ENCODE data around the gene FUNDC2. TPM values are rescaled to one million over a fixed set of nuclear protein-coding genes. Genes with fewer than 3 reads are reported as not detected.

Gene FUNDC2
- polyA plus RNA-seq, 2 of the 4 experiments (the other 2 are of a cell fraction): 63.5 to 159 TPM

GRCh38 chrX:155028129-155028528 is 1.5 kb downstream of the FUNDC2 start:
- DNase-seq (ENCODE audit: low read depth in 1 of 2, low spot score in 1 of 2) (peak in 1 of 2 experiments; percentile 6), ATAC-seq (no peak), FAIRE-seq (no peak)
- Histone ChIP-seq H3K4me3 (peak overlapping the region; percentile 62), H3K27ac (peak overlapping the region; percentile 89 to 98), H3K9me3 (no peaks in the 10 kb centered on the region), H3K4me2 (peak overlapping the region; percentile 87), H3K4me1 (peaks cover 27% of the 10 kb centered on the region)
- ChIA-PET CTCF (interaction anchor here (1.3 to 1.5 kb wide), 2 partner anchors 11 to 48 kb away, joined by 3 read pairs; no protein-coding TSS in a partner anchor), POLR2A (no interaction called here)
- no peak for TF ChIP-seq MYC (IDR thresholded peaks at IDR 0.05; ENCODE audit: borderline replicate concordance, low read length)
- no peak for TF ChIP-seq POLR2AphosphoS2 (conservative IDR thresholded peaks at IDR 0.05; ENCODE audit: low read length)
- TF ChIP-seq MAZ (IDR thresholded peaks at IDR 0.05; ENCODE audit: borderline replicate concordance, low read depth, low read length): no peak
- TF ChIP-seq, protein P1, sequence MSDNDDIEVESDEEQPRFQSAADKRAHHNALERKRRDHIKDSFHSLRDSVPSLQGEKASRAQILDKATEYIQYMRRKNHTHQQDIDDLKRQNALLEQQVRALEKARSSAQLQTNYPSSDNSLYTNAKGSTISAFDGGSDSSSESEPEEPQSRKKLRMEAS (IDR thresholded peaks at IDR 0.05): no peak
- no peak for TF ChIP-seq ZSCAN20 (CRISPR knock-in tag; IDR thresholded peaks at IDR 0.05)
- TF ChIP-seq KDM1A (IDR thresholded peaks at IDR 0.05; ENCODE audit: low read depth): no peak
- no peak for TF ChIP-seq JUN (IDR thresholded peaks at IDR 0.05)
- no peak for TF ChIP-seq KDM5A (IDR thresholded peaks at IDR 0.05)
- WGBS (ENCODE audit: missing lambda C conversion rate): 6% methylated on average over 3 of the region's 3 CpGs

GRCh38 chrX:155028877-155029291 is 2.2 kb downstream of the FUNDC2 start:
- Histone ChIP-seq H3K27ac (peak overlapping the region; percentile 70 to 89; a peak in 5 of 6 replicates), H3K4me3 (no peak overlapping the region), H3K4me2 (peak overlapping the region; percentile 87), H3K4me1 (peaks cover 27% of the 10 kb centered on the region), H3K9me3 (no peaks in the 10 kb centered on the region)
- ChIA-PET CTCF (interaction anchor here (1.5 kb wide), 1 partner anchor 12 kb away, joined by 3 read pairs; no protein-coding TSS in a partner anchor), POLR2A (no interaction called here)
- peak; percentile 76 for FAIRE-seq
- 89% methylated on average over 2 of the region's 2 CpGs for WGBS (ENCODE audit: missing lambda C conversion rate)
- no peak for TF ChIP-seq MYC (IDR thresholded peaks at IDR 0.05; ENCODE audit: borderline replicate concordance, low read length)
- no peak for TF ChIP-seq KDM5A (IDR thresholded peaks at IDR 0.05)
- no peak for ATAC-seq
- DNase-seq (ENCODE audit: low read depth in 1 of 2, low spot score in 1 of 2): peak in 1 of 2 experiments; percentile 17

DNA sequence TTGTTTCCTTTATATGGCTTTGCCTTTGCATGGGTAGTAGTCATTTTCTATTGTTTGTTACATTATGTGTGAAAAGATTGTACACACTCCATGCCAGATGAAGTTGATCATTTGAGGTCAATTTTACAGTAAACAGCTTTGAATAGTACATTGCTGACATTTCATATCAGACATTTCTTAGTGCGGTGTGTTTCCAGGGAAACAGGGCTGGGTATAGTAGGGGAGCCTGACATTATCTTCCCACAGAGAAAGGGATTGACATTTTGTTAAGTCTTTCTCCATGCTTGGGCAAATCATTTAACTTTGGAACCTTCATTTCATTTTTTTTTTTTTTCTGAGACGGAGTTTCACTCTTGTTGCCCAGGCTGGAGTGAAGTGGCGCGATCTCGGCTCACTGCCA is 5.0 kb downstream of the FUNDC2 start:
- ATAC-seq: no peak
- CTCF ChIA-PET: no interaction called here
- Histone ChIP-seq H3K4me3 (no peak overlapping the region), H3K4me1 (peaks cover 14% of the 10 kb centered on the region), H3K27ac (no peak overlapping the region), H3K4me2 (no peak overlapping the region), H3K9me3 (peaks cover 8% of the 10 kb centered on the region)
- WGBS (ENCODE audit: missing lambda C conversion rate): 93% methylated on average over 5 of the region's 5 CpGs
- no peak for FAIRE-seq
- TF ChIP-seq FOXS1 (CRISPR knock-in tag; IDR thresholded peaks at IDR 0.05) (no peak), RAD21 (conservative IDR thresholded peaks at IDR 0.05 in 1 of 2, IDR thresholded peaks at IDR 0.05 in 1 of 2) (no peak), PHF8 (IDR thresholded peaks at IDR 0.05; ENCODE audit: borderline replicate concordance, low read depth) (no peak), POLR2AphosphoS2 (conservative IDR thresholded peaks at IDR 0.05; ENCODE audit: low read length) (no peak), ZSCAN20 (CRISPR knock-in tag; IDR thresholded peaks at IDR 0.05) (no peak), NR3C1 (IDR thresholded peaks at IDR 0.05) (no peak), EHF (CRISPR knock-in tag; IDR thresholded peaks at IDR 0.05) (no peak), GATA3 (IDR thresholded peaks at IDR 0.05; ENCODE audit: borderline replicate concordance) (no peak), CHD4 (IDR thresholded peaks at IDR 0.05; ENCODE audit: borderline replicate concordance) (no peak), TP53 (CRISPR knock-in tag; IDR thresholded peaks at IDR 0.05) (no peak), CBX2 (IDR thresholded peaks at IDR 0.05; ENCODE audit: borderline replicate concordance, low read depth) (no peak), TFCP2L1 (CRISPR knock-in tag; IDR thresholded peaks at IDR 0.05) (no peak), JUN (IDR thresholded peaks at IDR 0.05) (no peak)
- TF ChIP-seq, protein P1 (IDR thresholded peaks at IDR 0.05): no peak
- no peak for DNase-seq (ENCODE audit: low read depth in 1 of 2, low spot score in 1 of 2)
- POLR2A ChIA-PET: no interaction called here

- WGBS (ENCODE audit: missing lambda C conversion rate): 93% methylated on average over 4 of the region's 4 CpGs
- Histone ChIP-seq H3K4me3 (no peak overlapping the region), H3K4me2 (no peak overlapping the region), H3K9me3 (peaks cover 8% of the 10 kb centered on the region), H3K27ac (no peak overlapping the region), H3K4me1 (no peaks in the 10 kb centered on the region)
- CTCF ChIA-PET: no interaction called here
- TF ChIP-seq HDAC2 (IDR thresholded peaks at IDR 0.05) (peak; percentile 69; the same call in 1 of the 2 replicates), KDM1A (IDR thresholded peaks at IDR 0.05; ENCODE audit: low read depth) (peak; percentile 80), NPAS2 (CRISPR knock-in tag; IDR thresholded peaks at IDR 0.05; ENCODE audit: borderline replicate concordance) (no peak)
- no peak for DNase-seq (ENCODE audit: low read depth in 1 of 2, low spot score in 1 of 2)
- POLR2A ChIA-PET: no interaction called here
- no peak for ATAC-seq
- no peak for FAIRE-seq
These were observed 9.0 kb downstream of the FUNDC2 start for GRCh38 chrX:155035688-155036087.
